Measurements from ENCODE around the gene FAU. TPM values are rescaled to one million over a fixed set of nuclear protein-coding genes. Genes with fewer than 3 reads are reported as not detected.

The FAU gene
- total and polyA plus RNA-seq, 10 of the 15 experiments (the other 5 are each of a cell fraction or from before 2014, with no cell fraction given), result 332 to 1,347 (median 990) TPM

GRCh38 chr11:65107751-65108468 is 14.0 kb downstream of the FAU start (continued):
- no peak for TF ChIP-seq PBX3 (IDR thresholded peaks at IDR 0.05; ENCODE audit: insufficient replicate concordance, low read depth, low read length)
- TF ChIP-seq ZNF207 (IDR thresholded peaks at IDR 0.05; ENCODE audit: borderline replicate concordance), result no peak
- TF ChIP-seq JUNB (IDR thresholded peaks at IDR 0.05), result no peak

GRCh38 chr11:65107078-65107477 is 14.9 kb downstream of the FAU start:
- ChIA-PET SMC1A (ENCODE audit: uncharacterized antibody, unreplicated experiment) (no interaction called here), RAD21 (ENCODE audit: unreplicated experiment) (no interaction called here), POLR2A (no interaction called here), CTCF (interaction anchor here (0.6 kb wide), 1 partner anchor 73 kb away, joined by 3 read pairs; no protein-coding TSS in a partner anchor)
- Histone ChIP-seq H3K9ac (ENCODE audit: control insufficient read depth, insufficient read depth, low read length) (no peak overlapping the region), H4K20me1 (ENCODE audit: control insufficient read depth, insufficient read depth) (no peaks in the 10 kb centered on the region), H3K4me2 (ENCODE audit: control insufficient read depth, insufficient read depth) (no peak overlapping the region), H3K79me2 (ENCODE audit: control insufficient read depth, insufficient read depth, low read length) (no peaks in the 10 kb centered on the region), H3K36me3 (ENCODE audit: control insufficient read depth in 2 of 2, insufficient read depth in 2 of 2, low read length in 1 of 2) (peaks cover 12 to 16% of the 10 kb centered on the region in 2 experiments), H3K4me1 (ENCODE audit: control insufficient read depth, insufficient read depth, low read length) (peaks cover 8% of the 10 kb centered on the region), H3K4me3 (no peak overlapping the region), H2AFZ (ENCODE audit: control insufficient read depth, low read depth, low read length) (no peak overlapping the region), H3K27ac (ENCODE audit: control insufficient read depth, insufficient read depth) (no peak overlapping the region), H3K27me3 (replicated peaks in 1 of 2; ENCODE audit: control insufficient read depth in 2 of 2, insufficient read depth in 2 of 2, low read length in 1 of 2) (no peaks in the 10 kb centered on the region), H3K9me3 (replicated peaks; ENCODE audit: control insufficient read depth, insufficient read depth, low read length) (no peaks in the 10 kb centered on the region)
- WGBS (ENCODE audit: insufficient coverage, insufficient replicate concordance, low lambda C conversion rate, missing lambda C conversion rate), result 91% methylated on average over 15 of the region's 15 CpGs
- intact Hi-C loops (cut with micrococcal nuclease; ENCODE audit: unreplicated experiment) (no loop called here), in situ Hi-C loops (cut with MboI) (no loop called here)
- DNase-seq (ENCODE audit: low read depth, low spot score) (no peak), FAIRE-seq (no peak), ATAC-seq (no peak)
- no TSS peak for BruUV-seq (replicated peaks)
- TF ChIP-seq RAD51 (IDR thresholded peaks at IDR 0.05), result no peak
- no peak for TF ChIP-seq ZNF687 (IDR thresholded peaks at IDR 0.05)
- no peak for TF ChIP-seq BRCA1 (IDR thresholded peaks at IDR 0.05; ENCODE audit: low read depth, low read length)
- TF ChIP-seq NFIC (IDR thresholded peaks at IDR 0.05; ENCODE audit: low read depth, low read length), result no peak
- TF ChIP-seq HCFC1 (IDR thresholded peaks at IDR 0.05; ENCODE audit: low read length), result no peak
- no peak for TF ChIP-seq BCLAF1 (IDR thresholded peaks at IDR 0.05)
- TF ChIP-seq CTCF (IDR thresholded peaks at IDR 0.05 in 2 of 3, conservative IDR thresholded peaks at IDR 0.05 in 1 of 3; ENCODE audit: control insufficient read depth in 2 of 3, extremely low read depth in 1 of 3, insufficient read depth in 1 of 3, low read depth in 3 of 3, low read length in 3 of 3), result no peak
- no peak for TF ChIP-seq SPI1 (IDR thresholded peaks at IDR 0.05; ENCODE audit: borderline replicate concordance, insufficient read depth, low read depth, low read length)
- no peak for TF ChIP-seq GABPA (IDR thresholded peaks at IDR 0.05; ENCODE audit: low read depth)

Measured in GM12878 (cell line).